GM23248 (cell line): ENCODE results near the gene WFDC5.

Source experiments
- EZH2 ChIP-seq: fragments of 200-600 bp; sonication (generic); IDR thresholded peaks from 2 replicates; pipeline ENCODE4 v1.6.1; 2018; ENCODE audit warnings: antibody characterized with exemption, mild to moderate bottlenecking; ENCODE audit not compliant: insufficient read depth, poor library complexity, severe bottlenecking
- EZH2phosphoT487 ChIP-seq: fragments of 200-600 bp; sonication (generic); IDR thresholded peaks from 2 replicates; pipeline ENCODE4 v1.6.1; 2018; ENCODE audit warnings: antibody characterized with exemption, moderate library complexity, mild to moderate bottlenecking, low read depth; ENCODE audit not compliant: insufficient read depth

- TF ChIP-seq EZH2 = no peak
- TF ChIP-seq EZH2phosphoT487 = no peak
Measured at GRCh38 chr20:45069261-45069660, 45.7 kb downstream of the WFDC5 start.
